Glutamatergic neuron (in vitro differentiated cells): ENCODE results near the gene TMEM164. TPM values are rescaled to one million over a fixed set of nuclear protein-coding genes. Genes with fewer than 3 reads are reported as not detected.

Experiments
- DNase-seq: peaks from one replicate; pipeline ENCODE4 v3.0.0; 2022
- H3K27ac Mint-ChIP-seq: one replicate; pipeline ENCODE4 v1.8.0; 2020; ENCODE audit warnings: mild to moderate bottlenecking, mixed read lengths, inconsistent platforms; ENCODE audit not compliant: unreplicated experiment
- H3K27me3 Mint-ChIP-seq: one replicate; pipeline ENCODE4 v1.8.0; 2020; ENCODE audit warnings: mild to moderate bottlenecking, moderate library complexity, mixed read lengths, inconsistent platforms; ENCODE audit not compliant: unreplicated experiment
- H3K36me3 Mint-ChIP-seq: one replicate; pipeline ENCODE4 v1.8.0; 2020; ENCODE audit warnings: mild to moderate bottlenecking, mixed read lengths, inconsistent platforms; ENCODE audit not compliant: unreplicated experiment
- H3K4me1 Mint-ChIP-seq: one replicate; pipeline ENCODE4 v1.8.0; 2020; ENCODE audit warnings: mild to moderate bottlenecking, low read depth, mixed read lengths, inconsistent platforms; ENCODE audit not compliant: unreplicated experiment
- H3K4me3 Mint-ChIP-seq: one replicate; pipeline ENCODE4 v1.8.0; 2020; ENCODE audit warnings: mild to moderate bottlenecking, mixed read lengths, inconsistent platforms; ENCODE audit not compliant: unreplicated experiment
- H3K9me3 Mint-ChIP-seq: one replicate; pipeline ENCODE4 v1.8.0; 2020; ENCODE audit warnings: mild to moderate bottlenecking, moderate library complexity, mixed read lengths, inconsistent platforms; ENCODE audit not compliant: unreplicated experiment
- total RNA-seq: library from RNA; stranded (reverse); fragmentation: NEBNext Ultra II Directional; extraction: Animal tissue kit (Norgen Biotek cat#: 25700); gene quantifications from one replicate; pipeline ENCODE4 v1.2.1, GENCODE V29; 2021; ENCODE audit not compliant: unreplicated experiment
- TF ChIP-seq, protein P1 (sequence below): fragments of 200-600 bp; sonication (generic); IDR thresholded peaks from one replicate; pipeline ENCODE4 v1.5.0; 2021; ENCODE audit not compliant: partially characterized antibody, unreplicated experiment

TMEM164 gene
- total RNA-seq, 1 donor from 2014 or later: 56.6 TPM

DNA sequence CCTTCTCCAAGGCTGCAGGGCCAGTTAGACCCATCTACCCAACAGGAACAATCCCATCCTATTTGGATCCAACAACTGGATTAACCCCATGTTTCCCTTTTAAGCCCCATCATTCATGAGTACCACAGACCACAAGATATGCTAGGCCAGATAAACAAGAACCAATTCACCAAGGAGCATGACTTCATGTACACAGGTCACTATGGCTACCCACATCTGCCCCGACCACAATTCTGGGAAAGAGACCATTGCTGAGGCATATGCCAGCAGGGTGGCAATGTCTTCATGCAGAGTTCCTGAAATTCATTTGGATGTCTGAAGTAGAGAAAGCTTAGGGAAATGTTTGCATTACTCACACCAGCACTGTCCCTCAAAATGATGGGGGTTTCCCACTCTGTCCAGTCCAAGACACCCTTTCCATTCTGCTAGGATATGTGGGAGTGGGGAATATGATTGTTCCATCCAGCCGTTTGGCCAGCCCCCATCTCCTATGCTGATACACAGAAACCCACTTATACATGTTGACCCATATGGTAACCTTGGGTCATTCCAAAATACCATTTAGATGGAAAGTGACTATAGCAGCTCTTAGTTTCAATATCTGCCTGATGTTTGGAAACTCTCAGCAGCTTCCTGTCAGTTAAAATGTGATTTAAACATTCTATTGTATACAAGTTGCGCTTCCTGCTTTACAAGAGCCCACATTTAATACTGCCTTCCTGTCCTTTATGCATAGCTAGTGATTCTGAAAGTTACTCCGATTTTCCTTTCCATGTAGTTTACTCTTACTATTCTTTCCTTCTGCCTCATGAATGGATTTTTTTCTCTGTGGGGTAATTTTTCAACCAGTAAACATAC, 186.0 kb downstream of the TMEM164 start:
- Mint-ChIP-seq H3K27me3 (no peaks in the 10 kb centered on the region), H3K9me3 (peaks cover 8% of the 10 kb centered on the region), H3K4me1 (no peaks in the 10 kb centered on the region), H3K27ac (no peak overlapping the region), H3K4me3 (no peak overlapping the region), H3K36me3 (no peaks in the 10 kb centered on the region)
- TF ChIP-seq, protein P1, sequence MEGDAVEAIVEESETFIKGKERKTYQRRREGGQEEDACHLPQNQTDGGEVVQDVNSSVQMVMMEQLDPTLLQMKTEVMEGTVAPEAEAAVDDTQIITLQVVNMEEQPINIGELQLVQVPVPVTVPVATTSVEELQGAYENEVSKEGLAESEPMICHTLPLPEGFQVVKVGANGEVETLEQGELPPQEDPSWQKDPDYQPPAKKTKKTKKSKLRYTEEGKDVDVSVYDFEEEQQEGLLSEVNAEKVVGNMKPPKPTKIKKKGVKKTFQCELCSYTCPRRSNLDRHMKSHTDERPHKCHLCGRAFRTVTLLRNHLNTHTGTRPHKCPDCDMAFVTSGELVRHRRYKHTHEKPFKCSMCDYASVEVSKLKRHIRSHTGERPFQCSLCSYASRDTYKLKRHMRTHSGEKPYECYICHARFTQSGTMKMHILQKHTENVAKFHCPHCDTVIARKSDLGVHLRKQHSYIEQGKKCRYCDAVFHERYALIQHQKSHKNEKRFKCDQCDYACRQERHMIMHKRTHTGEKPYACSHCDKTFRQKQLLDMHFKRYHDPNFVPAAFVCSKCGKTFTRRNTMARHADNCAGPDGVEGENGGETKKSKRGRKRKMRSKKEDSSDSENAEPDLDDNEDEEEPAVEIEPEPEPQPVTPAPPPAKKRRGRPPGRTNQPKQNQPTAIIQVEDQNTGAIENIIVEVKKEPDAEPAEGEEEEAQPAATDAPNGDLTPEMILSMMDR: no peak
- no peak for DNase-seq

DNA sequence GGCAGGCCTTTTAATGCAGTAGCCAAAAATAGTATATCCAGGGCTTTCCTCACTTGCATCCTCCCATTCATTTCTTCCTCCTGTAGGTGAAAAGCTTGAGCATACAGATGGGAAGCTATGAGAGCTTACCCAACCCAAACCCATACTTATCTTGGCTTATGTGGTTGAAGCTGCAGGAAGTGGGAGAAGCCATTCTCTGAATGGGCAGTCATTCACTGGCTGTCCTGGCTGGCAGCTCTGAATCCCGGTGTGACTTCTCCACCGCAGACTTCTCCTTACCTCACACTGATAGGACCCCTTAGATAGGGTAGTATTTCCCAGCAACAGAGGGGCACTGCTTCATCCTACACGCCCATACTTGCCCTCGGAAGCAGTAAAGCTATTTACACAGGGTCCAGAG, 189.6 kb downstream of the TMEM164 start:
- no peak for DNase-seq
- TF ChIP-seq, protein P1: no peak
- H3K27ac Mint-ChIP-seq: no peak overlapping the region
- H3K9me3 Mint-ChIP-seq: no peaks in the 10 kb centered on the region
- no peaks in the 10 kb centered on the region for H3K36me3 Mint-ChIP-seq
- no peaks in the 10 kb centered on the region for H3K27me3 Mint-ChIP-seq
- no peaks in the 10 kb centered on the region for H3K4me1 Mint-ChIP-seq
- no peak overlapping the region for H3K4me3 Mint-ChIP-seq

DNA sequence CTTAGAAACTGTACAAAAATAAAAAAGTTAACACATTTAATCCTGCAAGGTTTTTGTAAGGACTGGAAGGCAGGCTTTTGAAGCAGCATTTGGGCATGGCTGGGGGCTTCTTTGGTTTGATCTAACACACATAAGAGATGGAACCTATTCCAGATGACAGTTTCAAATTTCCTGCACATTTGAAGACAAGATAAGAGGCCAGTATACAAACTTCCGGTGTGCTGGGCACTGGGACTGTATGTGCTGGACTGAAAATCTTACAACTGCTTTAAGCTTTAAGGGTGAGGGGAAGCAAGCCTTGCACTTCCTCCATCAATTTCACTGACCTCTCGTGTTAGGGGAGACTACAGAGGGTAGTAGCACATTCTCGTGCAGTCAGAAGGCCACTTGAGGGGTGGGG, 192.1 kb downstream of the TMEM164 start:
- no peaks in the 10 kb centered on the region for H3K27me3 Mint-ChIP-seq
- no peaks in the 10 kb centered on the region for H3K36me3 Mint-ChIP-seq
- no peak overlapping the region for H3K27ac Mint-ChIP-seq
- H3K4me1 Mint-ChIP-seq: no peaks in the 10 kb centered on the region
- H3K4me3 Mint-ChIP-seq: no peak overlapping the region
- DNase-seq: no peak
- TF ChIP-seq, protein P1: no peak
- H3K9me3 Mint-ChIP-seq: no peaks in the 10 kb centered on the region

DNA sequence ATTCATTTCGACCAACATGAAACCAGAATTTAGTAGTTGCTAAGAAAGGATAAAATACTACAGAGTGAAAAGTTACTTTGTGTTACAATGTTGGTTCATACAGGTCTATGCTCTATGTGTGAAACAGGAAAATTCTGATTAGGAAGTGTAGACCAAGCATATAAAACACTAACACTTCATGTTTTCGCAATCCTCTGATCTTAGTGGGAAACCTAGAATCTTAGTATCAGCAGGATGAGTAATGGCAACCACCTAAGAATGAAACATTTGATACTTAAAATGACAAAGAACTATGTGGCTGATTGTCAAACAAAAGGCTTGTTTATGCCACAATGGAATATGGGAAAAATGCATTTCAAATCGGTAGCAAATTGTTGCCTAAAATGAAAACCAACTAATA, 198.9 kb downstream of the TMEM164 start:
- no peak for DNase-seq
- TF ChIP-seq, protein P1: no peak
- Mint-ChIP-seq H3K36me3 (no peaks in the 10 kb centered on the region), H3K27me3 (no peaks in the 10 kb centered on the region), H3K27ac (no peak overlapping the region), H3K4me3 (no peak overlapping the region), H3K9me3 (no peaks in the 10 kb centered on the region), H3K4me1 (peaks cover 4% of the 10 kb centered on the region)

DNA sequence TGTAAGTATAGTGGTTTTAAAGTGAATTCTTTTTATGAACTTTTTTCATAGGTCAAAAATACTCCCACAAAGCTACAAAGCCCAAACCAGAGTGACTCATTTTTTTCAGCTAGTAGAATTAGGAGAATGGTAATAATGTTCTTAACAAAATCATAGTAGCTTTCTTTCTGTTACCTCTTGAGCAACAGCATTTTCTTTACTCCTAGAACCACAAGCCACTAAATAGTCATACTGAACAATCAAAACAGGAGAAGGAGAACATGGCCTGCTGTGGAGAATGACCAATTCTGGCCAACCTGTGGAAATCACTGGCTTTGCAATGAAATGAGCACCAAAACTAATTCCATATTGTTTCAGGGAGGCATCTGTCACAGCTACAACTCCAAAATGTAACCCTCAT, 202.1 kb downstream of the TMEM164 start:
- Mint-ChIP-seq H3K27me3 (no peaks in the 10 kb centered on the region), H3K4me1 (peaks cover 4% of the 10 kb centered on the region), H3K4me3 (no peak overlapping the region), H3K27ac (no peak overlapping the region), H3K9me3 (peaks cover 2% of the 10 kb centered on the region), H3K36me3 (no peaks in the 10 kb centered on the region)
- TF ChIP-seq, protein P1: no peak
- DNase-seq: no peak
